ENCODE measurements around the gene CCDC85A.

DNA sequence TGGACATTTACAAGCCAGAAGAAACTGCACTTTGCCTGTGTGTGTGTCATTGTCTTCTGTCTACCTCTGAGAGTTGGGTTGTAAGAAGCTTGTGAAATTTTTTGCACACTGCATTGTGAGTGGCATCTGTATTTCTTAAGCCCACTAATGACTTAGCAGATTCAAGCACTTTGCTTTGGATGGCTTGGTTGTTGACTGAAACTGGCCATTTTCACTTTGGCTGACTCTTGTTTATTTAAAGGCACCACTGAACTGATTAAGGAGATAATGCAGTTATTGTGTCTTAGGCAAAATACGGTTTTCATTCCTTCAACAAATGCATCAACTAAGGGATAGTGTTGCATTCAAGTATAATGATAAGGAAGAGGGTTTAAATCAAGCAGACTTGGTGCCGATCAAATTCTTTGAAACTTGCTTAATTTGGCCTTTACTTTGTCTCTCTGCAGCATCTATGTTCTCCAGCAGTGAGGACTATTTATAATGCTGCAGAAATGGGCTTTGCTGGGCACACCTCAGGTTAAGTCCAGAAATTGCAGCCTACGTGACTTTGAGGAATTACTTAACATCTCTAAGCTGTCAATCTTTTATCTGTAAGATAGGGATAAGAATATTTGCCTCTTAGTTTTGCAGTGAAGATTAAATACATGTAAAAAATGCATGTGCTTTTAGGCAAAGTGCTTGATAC is 142.0 kb downstream of the CCDC85A start:
- TF ChIP-seq CTCF (IDR thresholded peaks at IDR 0.05) (no peak), POLR2AphosphoS5 (IDR thresholded peaks at IDR 0.05) (no peak)
